IMR-90 (cell line): Measurements from ENCODE around the gene KRT73. TPM values are rescaled to one million over a fixed set of nuclear protein-coding genes. Genes with fewer than 3 reads are reported as not detected.

Experiments used
- ATAC-seq: fragments of 200-7000 bp; cut with Tn5 transposase; 2 replicates; pipeline ENCODE4 v1.9.1; 2020; ENCODE audit warnings: low read depth, mild to moderate bottlenecking, moderate library complexity
- BruUV-seq: library from RNA; stranded (reverse); fragments of 400-500 nt; replicated peaks from 2 replicates; lab custom pipeline; 2021; lab: Mats Ljungman, UMichigan
- CTCF ChIA-PET: fragments of 300-600 bp; formaldehyde crosslinking; extraction: SDS; loops from one replicate; lab custom pipeline; 2021; ENCODE audit warnings: antibody characterized with exemption; lab: Yijun Ruan, JAX
- POLR2A ChIA-PET: fragments of 300-600 bp; sonication (Branson Sonifier 250); formaldehyde crosslinking; loops from one replicate; lab custom pipeline; 2022; ENCODE audit warnings: antibody characterized with exemption; ENCODE audit not compliant: unreplicated experiment; lab: Charles Lee
- DNase-seq: peaks from one replicate; pipeline ENCODE4 v3.0.0; 2013
- H2AFZ ChIP-seq: replicated peaks from 2 replicates; pipeline ENCODE3; 2013; ENCODE audit warnings: low read length, mild to moderate bottlenecking; ENCODE audit not compliant: poor library complexity
- H2AK5ac ChIP-seq: 2 replicates; pipeline ENCODE4 v1.6.1; 2013; ENCODE audit warnings: low read depth, low read length, inconsistent platforms
- H2AK9ac ChIP-seq: replicated peaks from 2 replicates; pipeline ENCODE3; 2013; ENCODE audit warnings: mild to moderate bottlenecking, low read depth, low read length, moderate library complexity; ENCODE audit not compliant: poor library complexity
- H2BK120ac ChIP-seq: 2 replicates; pipeline ENCODE4 v1.6.1; 2013; ENCODE audit warnings: low read depth, low read length, inconsistent platforms
- H2BK15ac ChIP-seq: 3 replicates; pipeline ENCODE4 v1.6.1; 2013; ENCODE audit warnings: low read depth, low read length, inconsistent platforms
- H2BK20ac ChIP-seq: 2 replicates; pipeline ENCODE4 v1.6.1; 2013; ENCODE audit warnings: low read depth, mild to moderate bottlenecking, inconsistent platforms, low read length, moderate library complexity
- H2BK5ac ChIP-seq: 2 replicates; pipeline ENCODE4 v1.6.1; 2013; ENCODE audit warnings: mild to moderate bottlenecking, low read depth, low read length, inconsistent platforms; ENCODE audit not compliant: poor library complexity, severe bottlenecking
- H3K14ac ChIP-seq: replicated peaks from 2 replicates; pipeline ENCODE4 v1.6.1; 2013; ENCODE audit warnings: low read depth, low read length, inconsistent platforms
- H3K18ac ChIP-seq: 2 replicates; pipeline ENCODE4 v1.6.1; 2013; ENCODE audit warnings: low read depth, low read length, control low read depth
- H3K23ac ChIP-seq: 2 replicates; pipeline ENCODE4 v1.6.1; 2013; ENCODE audit warnings: low read depth, low read length, inconsistent platforms
- H3K27ac ChIP-seq: 2 replicates; pipeline ENCODE4 v1.5.1; 2013; ENCODE audit warnings: mild to moderate bottlenecking, control low read depth, low read length; ENCODE audit not compliant: insufficient read depth
- H3K27me3 ChIP-seq: 2 replicates; pipeline ENCODE4 v1.6.1; 2013; ENCODE audit warnings: low read length; ENCODE audit not compliant: control insufficient read depth, insufficient read depth
- H3K36me3 ChIP-seq: 2 replicates; pipeline ENCODE4 v1.6.1; 2013; ENCODE audit warnings: low read length, mixed read lengths; ENCODE audit not compliant: control insufficient read depth, insufficient read depth
- H3K4ac ChIP-seq: 2 replicates; pipeline ENCODE4 v1.6.1; 2013; ENCODE audit warnings: low read depth, low read length, inconsistent platforms
- H3K4me1 ChIP-seq: 2 replicates; pipeline ENCODE4 v1.6.1; 2013; ENCODE audit warnings: low read length, mixed read lengths; ENCODE audit not compliant: control insufficient read depth, insufficient read depth
- H3K4me2 ChIP-seq: 2 replicates; pipeline ENCODE4 v1.6.1; 2013; ENCODE audit warnings: low read depth, mild to moderate bottlenecking, control low read depth, low read length, moderate library complexity
- H3K4me3 ChIP-seq: 2 replicates; pipeline ENCODE4 v1.5.1; 2013; ENCODE audit warnings: low read depth, mild to moderate bottlenecking, control low read depth, low read length, moderate library complexity; ENCODE audit not compliant: insufficient read depth
- H3K56ac ChIP-seq: 2 replicates; pipeline ENCODE4 v1.6.1; 2013; ENCODE audit warnings: low read length, inconsistent platforms; ENCODE audit not compliant: insufficient read depth; ENCODE audit errors: extremely low read depth
- H3K79me1 ChIP-seq, 2 experiments: 2 replicates each; pipeline ENCODE4 v1.6.1; 2013; ENCODE audit warnings: low read length in 2 of 2, inconsistent platforms in 1 of 2, low read depth in 1 of 2
- H3K9ac ChIP-seq: 2 replicates; pipeline ENCODE4 v1.6.1; 2013; ENCODE audit warnings: low read depth, low read length, control low read depth
- H3K9me1 ChIP-seq: 2 replicates; pipeline ENCODE4 v1.6.1; 2013; ENCODE audit warnings: low read length, inconsistent platforms; ENCODE audit not compliant: insufficient read depth
- H3K9me3 ChIP-seq: 2 replicates; pipeline ENCODE4 v1.6.1; 2013; ENCODE audit warnings: low read length; ENCODE audit not compliant: control insufficient read depth, insufficient read depth
- H4K20me1 ChIP-seq: 2 replicates; pipeline ENCODE4 v1.6.1; 2013; ENCODE audit warnings: low read length, inconsistent platforms; ENCODE audit not compliant: insufficient read depth
- H4K5ac ChIP-seq: 2 replicates; pipeline ENCODE4 v1.6.1; 2013; ENCODE audit warnings: mild to moderate bottlenecking, low read depth, low read length, control low read depth
- H4K8ac ChIP-seq, 2 experiments: 2 replicates each; pipeline ENCODE4 v1.6.1; 2013; ENCODE audit warnings: low read depth in 2 of 2, low read length in 2 of 2, control low read depth in 1 of 2, inconsistent platforms in 1 of 2
- H4K91ac ChIP-seq: 2 replicates; pipeline ENCODE4 v1.6.1; 2013; ENCODE audit warnings: low read depth, low read length, inconsistent platforms; ENCODE audit not compliant: insufficient read depth
- BHLHE40 ChIP-seq: fragments of 150-350 bp; IDR thresholded peaks from 2 replicates; pipeline ENCODE4 v1.6.1; 2016; ENCODE audit warnings: mild to moderate bottlenecking, low read depth, low read length
- CEBPB ChIP-seq: IDR thresholded peaks from 2 replicates; pipeline ENCODE4 v1.6.1; 2012; ENCODE audit warnings: low read depth, low read length, improper control_type of control experiment
- CHD1 ChIP-seq: IDR thresholded peaks from 2 replicates; pipeline ENCODE4 v1.6.1; 2012; ENCODE audit warnings: low read depth, low read length, improper control_type of control experiment
- FOS ChIP-seq: fragments of 150-350 bp; IDR thresholded peaks from 2 replicates; pipeline ENCODE4 v1.6.1; 2016; ENCODE audit warnings: low read depth, low read length
- MAFK ChIP-seq: IDR thresholded peaks from 2 replicates; pipeline ENCODE4 v1.6.1; 2012; ENCODE audit warnings: low read depth, low read length, improper control_type of control experiment
- MAZ ChIP-seq: IDR thresholded peaks from 2 replicates; pipeline ENCODE4 v1.6.1; 2012; ENCODE audit warnings: low read depth, mild to moderate bottlenecking, low read length, improper control_type of control experiment, moderate library complexity, borderline replicate concordance
- NFE2L2 ChIP-seq: fragments of 150-350 bp; IDR thresholded peaks from 2 replicates; pipeline ENCODE4 v1.6.1; 2016; ENCODE audit warnings: low read depth, mild to moderate bottlenecking, low read length
- POLR2A ChIP-seq: IDR thresholded peaks from 2 replicates; pipeline ENCODE4 v1.6.1; 2012; ENCODE audit warnings: mild to moderate bottlenecking, low read depth, low read length
- RAD21 ChIP-seq: IDR thresholded peaks from 2 replicates; pipeline ENCODE4 v1.6.1; 2012; ENCODE audit warnings: low read length, improper control_type of control experiment
- RCOR1 ChIP-seq: IDR thresholded peaks from 2 replicates; pipeline ENCODE4 v1.6.1; 2012; ENCODE audit warnings: mild to moderate bottlenecking, low read length, improper control_type of control experiment; ENCODE audit not compliant: insufficient replicate concordance
- RFX5 ChIP-seq: IDR thresholded peaks from 2 replicates; pipeline ENCODE4 v1.8.0; 2012; ENCODE audit warnings: low read depth, mild to moderate bottlenecking, low read length, moderate library complexity
- SMC3 ChIP-seq: fragments of 150-350 bp; IDR thresholded peaks from 2 replicates; pipeline ENCODE4 v1.6.1; 2016; ENCODE audit warnings: low read depth, mild to moderate bottlenecking, antibody characterized with exemption, low read length, moderate library complexity
- USF2 ChIP-seq: fragments of 150-350 bp; IDR thresholded peaks from 2 replicates; pipeline ENCODE4 v1.6.1; 2017; ENCODE audit warnings: mild to moderate bottlenecking, antibody characterized with exemption, low read length, low read depth
- WGBS, 2 experiments: methylation state at CpG; one replicate each; pipeline versions ENCODE4 v1.1.5 to v1.1.7; 2013; ENCODE audit warnings: missing lambda C conversion rate in 2 of 2; ENCODE audit not compliant: insufficient read length in 1 of 2; ENCODE audit errors: extremely low coverage in 2 of 2; 5-methylcytosine and 5-hydroxymethylcytosine counted together
- dilution Hi-C: fragments of 300-500 bp; cut with HindIII; formaldehyde crosslinking; loops from one replicate; pipeline ENCODE4 v1.14.3; 2018; ENCODE audit warnings: low sequenced_read_pairs; ENCODE audit not compliant: unreplicated experiment
- in situ Hi-C: fragments of 300-500 bp; cut with MboI; formaldehyde crosslinking; loops from 3 replicates; pipeline ENCODE4 v1.14.3; 2019; ENCODE audit warnings: low sequenced_read_pairs, inconsistent platforms, mixed read lengths
- intact Hi-C: fragments of 100-400 bp; cut with micrococcal nuclease; formaldehyde crosslinking; loops from 2 replicates; pipeline ENCODE4 v1.10.0; 2022
- polyA plus RNA-seq, 3 experiments: library from polyadenylated mRNA; depleted of rRNA; stranded (reverse); fragments of >200 nt; gene quantifications; 2 replicates each; pipeline ENCODE4 v1.2.3, GENCODE V29; 2012; ENCODE audit warnings: low replicate concordance in 1 of 3
- total RNA-seq: library from RNA; depleted of rRNA; stranded (reverse); fragments of >200 nt; gene quantifications from 2 replicates; pipeline ENCODE4 v1.2.3, GENCODE V29; 2012
- TF ChIP-seq, protein P1 (sequence below): fragments of 150-350 bp; IDR thresholded peaks from 2 replicates; pipeline ENCODE4 v1.6.1; 2016; ENCODE audit warnings: low read depth, mild to moderate bottlenecking, low read length, moderate library complexity, borderline replicate concordance

Gene KRT73
- total and polyA plus RNA-seq, 2 of the 4 experiments (the other 2 are of a cell fraction), result not detected

- BruUV-seq, result no TSS peak
- in situ Hi-C loops, result no loop called here
- H3K4me2 ChIP-seq, result no peak overlapping the region
- no peak for ATAC-seq
- no peaks in the 10 kb centered on the region for H3K9me1 ChIP-seq
- 46% methylated on average over 4 of the region's 11 CpGs; no CpG with 5 or more reads in 1 of the 2 experiments for whole genome bisulfite sequencing, 2 experiments
- no peak overlapping the region for H2AK5ac ChIP-seq
- no peak overlapping the region for H2AFZ ChIP-seq
- no peak overlapping the region for H2BK20ac ChIP-seq
- intact Hi-C loops, result no loop called here
- no peak overlapping the region for H3K18ac ChIP-seq
- H2BK15ac ChIP-seq, result no peak overlapping the region
- no peak overlapping the region for H2BK5ac ChIP-seq
- H3K9me3 ChIP-seq, result no peaks in the 10 kb centered on the region
- ChIA-PET CTCF (no interaction called here), POLR2A (no interaction called here)
- H3K36me3 ChIP-seq, result no peaks in the 10 kb centered on the region
- no peak overlapping the region for H4K91ac ChIP-seq
- TF ChIP-seq, protein P1, sequence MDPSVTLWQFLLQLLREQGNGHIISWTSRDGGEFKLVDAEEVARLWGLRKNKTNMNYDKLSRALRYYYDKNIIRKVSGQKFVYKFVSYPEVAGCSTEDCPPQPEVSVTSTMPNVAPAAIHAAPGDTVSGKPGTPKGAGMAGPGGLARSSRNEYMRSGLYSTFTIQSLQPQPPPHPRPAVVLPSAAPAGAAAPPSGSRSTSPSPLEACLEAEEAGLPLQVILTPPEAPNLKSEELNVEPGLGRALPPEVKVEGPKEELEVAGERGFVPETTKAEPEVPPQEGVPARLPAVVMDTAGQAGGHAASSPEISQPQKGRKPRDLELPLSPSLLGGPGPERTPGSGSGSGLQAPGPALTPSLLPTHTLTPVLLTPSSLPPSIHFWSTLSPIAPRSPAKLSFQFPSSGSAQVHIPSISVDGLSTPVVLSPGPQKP, result no peak
- no peak for TF ChIP-seq USF2
- no peak for TF ChIP-seq RAD21
- TF ChIP-seq RCOR1, result no peak
- no peak for TF ChIP-seq FOS
- TF ChIP-seq MAFK, result no peak
- TF ChIP-seq CHD1, result no peak
- no peak for TF ChIP-seq MAZ
- TF ChIP-seq RFX5, result no peak
- TF ChIP-seq POLR2A, result no peak
- no peak for TF ChIP-seq CEBPB
- TF ChIP-seq SMC3, result no peak
- no peak for TF ChIP-seq NFE2L2
- no peak for TF ChIP-seq BHLHE40
- H3K14ac ChIP-seq, result no peak overlapping the region
- H2BK120ac ChIP-seq, result no peak overlapping the region
- no peaks in the 10 kb centered on the region for H4K20me1 ChIP-seq
- dilution Hi-C loops, result no loop called here
- H3K56ac ChIP-seq, result no peak overlapping the region
- H2AK9ac ChIP-seq, result no peak overlapping the region
- no peak overlapping the region for H3K27ac ChIP-seq
- H4K5ac ChIP-seq, result no peak overlapping the region
- H3K4me1 ChIP-seq, result no peaks in the 10 kb centered on the region
- H4K8ac ChIP-seq, result no peak overlapping the region
- H3K9ac ChIP-seq, result no peak overlapping the region
- H3K4ac ChIP-seq, result no peak overlapping the region
- DNase-seq, result no peak
- H3K79me1 ChIP-seq, result no peaks in the 10 kb centered on the region
- H3K4me3 ChIP-seq, result no peak overlapping the region
- H3K23ac ChIP-seq, result no peak overlapping the region
- peaks cover 23% of the 10 kb centered on the region for H3K27me3 ChIP-seq
Observed at GRCh38 chr12:52591521-52591920, 26.8 kb downstream of the KRT73 start.
